Stimulated activated CD8-positive, alpha-beta memory T cell treated with anti-CD3 and anti-CD28 coated beads, Interleukin-15, amount 100 ng/mL, for 1 hour (primary cell): ENCODE results near the gene PIN1.

Source experiments
- DNase-seq: peaks from one replicate; pipeline ENCODE4 v3.0.0-alpha.2; 2020; ENCODE audit warnings: low read depth

The PIN1 gene

DNA sequence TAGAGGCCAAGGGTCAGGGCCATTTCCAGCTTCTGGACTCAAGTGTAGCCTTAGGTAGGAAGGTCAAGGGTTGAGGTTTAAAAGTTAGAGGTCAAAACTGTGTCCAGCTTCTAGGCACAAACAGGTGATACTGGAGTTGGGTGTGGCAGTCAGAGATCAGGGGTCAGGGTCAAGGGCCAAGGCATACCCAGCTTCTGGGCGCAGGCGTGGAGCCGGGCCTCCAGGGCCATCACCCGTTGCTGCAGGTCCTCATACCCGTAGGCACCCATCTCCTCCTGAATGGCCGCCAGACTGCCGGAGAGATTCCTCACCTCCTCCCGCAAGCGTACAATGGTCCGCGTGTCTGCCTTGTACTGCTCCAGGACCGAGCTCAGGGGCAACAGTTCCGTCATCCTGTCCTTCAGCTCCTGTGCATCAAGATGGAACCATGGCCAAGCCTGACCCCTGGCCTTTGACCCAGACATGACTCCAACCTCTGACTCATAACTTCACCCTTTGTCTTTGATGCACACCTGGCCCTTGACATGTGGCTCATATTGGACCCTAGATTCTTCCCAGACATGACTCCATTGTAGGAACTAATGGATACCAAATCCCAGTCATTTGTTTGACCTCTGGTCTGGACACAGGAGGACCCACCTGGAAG is 22.1 kb downstream of the PIN1 start:
- DNase-seq: no peak

GRCh38 chr19:9857920-9858746 is 23.0 kb downstream of the PIN1 start:
- DNase-seq: no peak

- no peak for DNase-seq
These were observed 23.6 kb downstream of the PIN1 start for GRCh38 chr19:9858766-9859165.

- DNase-seq: no peak
These were observed 25.3 kb downstream of the PIN1 start for GRCh38 chr19:9860407-9860806.

DNA sequence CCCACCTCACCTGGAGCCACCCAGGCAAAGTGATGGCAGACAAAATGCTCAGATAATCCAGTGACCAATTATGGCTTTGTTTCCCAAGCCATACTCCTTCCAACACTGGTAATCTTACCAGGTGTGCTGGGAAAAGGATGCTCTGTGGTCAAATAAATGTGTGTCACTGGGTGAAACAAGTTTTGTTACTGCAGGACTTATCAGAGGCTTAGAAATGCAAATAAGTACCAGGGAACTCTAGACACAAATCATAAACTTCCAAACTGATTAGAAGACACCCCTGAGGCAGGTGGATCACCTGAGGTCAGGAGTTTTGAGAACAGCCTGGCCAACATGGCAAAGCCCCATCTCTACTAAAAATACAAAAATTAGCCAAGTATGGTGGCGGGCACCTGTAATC is 26.4 kb downstream of the PIN1 start:
- no peak for DNase-seq

- no peak for DNase-seq
These were observed 27.8 kb downstream of the PIN1 start for GRCh38 chr19:9862938-9863337.

- no peak for DNase-seq
These were observed 28.6 kb downstream of the PIN1 start for GRCh38 chr19:9863759-9864158.

- DNase-seq: no peak
These were observed 30.8 kb downstream of the PIN1 start for GRCh38 chr19:9865732-9866501.

- no peak for DNase-seq
These were observed 34.0 kb downstream of the PIN1 start for GRCh38 chr19:9868983-9869617.

GRCh38 chr19:9871626-9872338 is 36.7 kb downstream of the PIN1 start:
- DNase-seq: no peak

- no peak for DNase-seq
These were observed 37.6 kb downstream of the PIN1 start for GRCh38 chr19:9872618-9873242.

- no peak for DNase-seq
These were observed 40.0 kb downstream of the PIN1 start for GRCh38 chr19:9875031-9875627.

GRCh38 chr19:9875796-9876195 is 40.7 kb downstream of the PIN1 start:
- DNase-seq: no peak

GRCh38 chr19:9877780-9878510 is 42.8 kb downstream of the PIN1 start:
- no peak for DNase-seq

- DNase-seq: no peak
These were observed 43.5 kb downstream of the PIN1 start for GRCh38 chr19:9878511-9879196.

DNA sequence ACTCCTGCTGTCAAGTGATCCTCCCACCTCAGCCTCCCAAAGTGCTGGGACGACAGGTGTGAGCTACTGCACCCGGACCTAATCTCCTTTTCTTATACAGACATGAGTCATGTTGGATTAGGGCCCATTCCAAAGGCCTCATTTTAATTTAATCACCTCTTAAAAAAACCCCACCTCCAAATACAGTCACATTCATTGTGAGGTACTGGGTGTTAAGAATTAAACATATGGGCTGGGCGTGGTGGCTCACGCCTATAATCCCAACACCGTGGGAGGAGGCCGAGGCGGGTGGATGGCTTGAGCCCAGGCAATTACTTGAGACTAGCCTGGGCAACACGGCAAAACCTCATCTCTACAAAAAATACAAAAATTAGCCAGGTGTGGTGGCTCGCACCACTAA is 46.6 kb downstream of the PIN1 start:
- DNase-seq: no peak

DNA sequence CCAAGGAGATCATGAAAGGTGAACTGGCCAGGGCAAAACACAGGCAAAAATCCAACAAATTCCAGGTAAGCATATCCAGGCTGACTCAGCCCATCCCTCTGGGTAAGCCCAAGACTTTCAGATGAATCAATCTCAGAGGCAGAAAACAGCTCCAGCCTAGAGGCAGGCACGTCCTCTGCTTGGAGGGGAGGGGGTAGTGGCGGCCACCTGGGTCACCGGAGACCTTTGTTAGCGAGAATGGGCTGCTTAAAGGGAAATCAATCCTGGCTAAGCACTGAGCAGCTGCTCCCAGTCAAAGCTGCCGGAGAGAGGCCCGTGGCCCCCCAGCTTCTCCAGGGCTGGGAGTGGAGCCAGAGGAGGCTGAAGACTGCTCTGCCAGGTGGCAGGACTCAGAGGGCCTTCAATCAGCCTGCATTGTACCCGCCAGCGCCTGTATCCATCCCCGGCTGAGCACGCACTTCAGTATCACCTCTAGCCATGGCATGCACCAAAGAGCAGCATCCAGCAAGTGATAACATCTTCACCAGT is 48.2 kb downstream of the PIN1 start:
- no peak for DNase-seq

DNA sequence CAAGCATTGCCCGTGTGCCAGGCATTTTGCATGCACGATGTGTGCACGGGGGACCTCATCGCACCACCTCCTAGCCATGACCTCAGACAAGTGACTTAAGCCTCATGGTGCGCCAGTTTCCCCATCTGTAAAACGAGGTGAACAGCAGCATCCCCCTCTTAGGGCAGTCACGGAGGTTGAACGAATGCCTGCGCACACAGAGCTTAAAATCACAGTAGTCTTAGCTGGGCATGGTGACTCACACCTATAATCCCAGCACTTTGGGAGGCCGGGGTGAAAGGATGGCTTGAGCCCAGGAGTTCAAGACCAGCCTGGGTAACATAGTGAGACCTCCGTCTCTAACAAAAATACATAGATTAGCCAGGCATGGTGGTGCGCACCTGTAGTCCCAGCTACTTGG is 48.6 kb downstream of the PIN1 start:
- no peak for DNase-seq

DNA sequence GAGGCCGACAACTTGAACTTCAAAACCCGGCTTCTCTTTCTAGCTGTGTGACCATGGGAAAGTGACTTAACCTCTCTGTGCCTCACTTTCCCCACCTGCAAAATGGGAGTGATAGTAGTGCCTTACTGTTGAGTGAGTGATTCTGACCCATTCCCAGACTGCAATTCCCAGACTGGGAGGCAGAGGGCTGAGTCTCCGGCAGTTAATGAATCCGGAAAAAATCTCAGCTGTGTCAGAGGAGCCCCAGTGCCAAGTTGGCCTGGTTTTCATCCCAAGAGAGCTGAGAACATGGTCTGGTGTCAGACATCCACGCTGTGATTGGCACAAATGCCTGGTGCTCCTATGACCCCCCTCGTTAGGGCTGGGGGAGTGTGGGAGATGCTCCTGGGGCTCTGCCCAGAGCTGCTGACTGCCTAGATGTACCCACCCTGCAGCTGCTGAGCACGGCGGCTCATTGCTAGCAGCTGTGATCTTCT is 50.0 kb downstream of the PIN1 start:
- no peak for DNase-seq
